ENCODE results near the gene COTL1. TPM values are rescaled to one million over a fixed set of nuclear protein-coding genes. Genes with fewer than 3 reads are reported as not detected.

Gene COTL1
- total RNA-seq, 1 donor from 2014 or later = 37.6 TPM

DNA sequence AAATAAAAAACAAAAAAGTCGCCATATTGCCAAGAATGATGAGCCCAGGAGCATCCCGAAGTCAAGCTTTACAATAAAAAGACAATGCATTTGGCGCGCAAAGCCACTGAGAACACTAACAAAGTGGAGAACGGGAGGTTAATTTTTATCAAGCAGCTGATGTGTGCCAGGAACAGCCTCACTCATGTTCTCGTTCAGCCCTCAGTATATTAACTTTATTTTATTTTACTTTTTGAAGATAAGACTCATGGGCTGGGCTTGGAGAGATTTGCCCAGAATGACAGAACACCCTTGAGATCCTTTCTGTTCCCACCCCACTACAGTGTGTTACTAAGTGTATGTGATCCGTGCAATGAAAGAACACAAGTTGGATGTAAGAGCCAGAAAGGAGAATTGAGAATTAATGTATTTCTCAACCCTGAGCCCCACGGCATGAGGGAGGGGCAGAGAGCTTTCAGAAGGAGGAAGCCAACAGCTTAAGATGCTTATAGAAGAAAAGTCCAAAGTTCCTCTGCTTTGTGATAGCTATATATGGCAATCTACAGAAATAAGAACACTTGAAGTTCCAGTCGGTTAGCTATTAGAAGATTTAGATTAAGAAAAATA is 48.4 kb downstream of the COTL1 start:
- DNase-seq (ENCODE audit: low spot score, unreplicated experiment) = no peak
- TF ChIP-seq, protein P1, sequence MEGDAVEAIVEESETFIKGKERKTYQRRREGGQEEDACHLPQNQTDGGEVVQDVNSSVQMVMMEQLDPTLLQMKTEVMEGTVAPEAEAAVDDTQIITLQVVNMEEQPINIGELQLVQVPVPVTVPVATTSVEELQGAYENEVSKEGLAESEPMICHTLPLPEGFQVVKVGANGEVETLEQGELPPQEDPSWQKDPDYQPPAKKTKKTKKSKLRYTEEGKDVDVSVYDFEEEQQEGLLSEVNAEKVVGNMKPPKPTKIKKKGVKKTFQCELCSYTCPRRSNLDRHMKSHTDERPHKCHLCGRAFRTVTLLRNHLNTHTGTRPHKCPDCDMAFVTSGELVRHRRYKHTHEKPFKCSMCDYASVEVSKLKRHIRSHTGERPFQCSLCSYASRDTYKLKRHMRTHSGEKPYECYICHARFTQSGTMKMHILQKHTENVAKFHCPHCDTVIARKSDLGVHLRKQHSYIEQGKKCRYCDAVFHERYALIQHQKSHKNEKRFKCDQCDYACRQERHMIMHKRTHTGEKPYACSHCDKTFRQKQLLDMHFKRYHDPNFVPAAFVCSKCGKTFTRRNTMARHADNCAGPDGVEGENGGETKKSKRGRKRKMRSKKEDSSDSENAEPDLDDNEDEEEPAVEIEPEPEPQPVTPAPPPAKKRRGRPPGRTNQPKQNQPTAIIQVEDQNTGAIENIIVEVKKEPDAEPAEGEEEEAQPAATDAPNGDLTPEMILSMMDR (IDR thresholded peaks at IDR 0.05; ENCODE audit: unreplicated experiment) = no peak
- H3K36me3 Mint-ChIP-seq (ENCODE audit: insufficient read depth) = peaks cover 9% of the 10 kb centered on the region
- peaks cover 8% of the 10 kb centered on the region for H3K9me3 Mint-ChIP-seq (ENCODE audit: low read depth)
- peaks cover 5% of the 10 kb centered on the region for H3K4me1 Mint-ChIP-seq (ENCODE audit: low read depth)
- H3K27ac Mint-ChIP-seq = no peak overlapping the region
- H3K27me3 Mint-ChIP-seq = no peaks in the 10 kb centered on the region
- H3K4me3 Mint-ChIP-seq (ENCODE audit: low read depth) = no peak overlapping the region

DNA sequence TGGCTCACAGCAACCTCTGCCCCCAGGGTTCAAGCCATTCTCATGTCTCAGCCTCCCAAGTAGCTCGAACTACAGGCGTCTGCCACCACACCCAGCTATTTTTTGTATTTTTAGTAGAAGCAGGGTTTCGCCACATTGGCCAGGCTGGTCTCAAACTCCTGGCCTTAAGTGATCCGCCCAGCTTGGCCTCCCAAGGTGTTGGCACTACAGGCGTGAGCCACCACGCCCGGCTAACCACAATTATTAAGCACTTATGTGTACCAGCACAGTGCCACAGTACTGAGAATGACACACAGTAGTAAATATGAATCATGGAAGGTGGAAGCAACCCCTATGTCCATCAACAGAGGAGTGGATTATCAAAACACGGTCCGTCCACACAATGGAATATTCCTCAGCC is 49.8 kb downstream of the COTL1 start:
- Mint-ChIP-seq H3K27ac (peak overlapping the region; percentile 2), H3K9me3 (ENCODE audit: low read depth) (peaks cover 8% of the 10 kb centered on the region), H3K4me1 (ENCODE audit: low read depth) (peaks cover 5% of the 10 kb centered on the region), H3K4me3 (ENCODE audit: low read depth) (no peak overlapping the region), H3K36me3 (ENCODE audit: insufficient read depth) (peaks cover 9% of the 10 kb centered on the region), H3K27me3 (no peaks in the 10 kb centered on the region)
- no peak for DNase-seq (ENCODE audit: low spot score, unreplicated experiment)
- TF ChIP-seq, protein P1 (IDR thresholded peaks at IDR 0.05; ENCODE audit: unreplicated experiment) = no peak

DNA sequence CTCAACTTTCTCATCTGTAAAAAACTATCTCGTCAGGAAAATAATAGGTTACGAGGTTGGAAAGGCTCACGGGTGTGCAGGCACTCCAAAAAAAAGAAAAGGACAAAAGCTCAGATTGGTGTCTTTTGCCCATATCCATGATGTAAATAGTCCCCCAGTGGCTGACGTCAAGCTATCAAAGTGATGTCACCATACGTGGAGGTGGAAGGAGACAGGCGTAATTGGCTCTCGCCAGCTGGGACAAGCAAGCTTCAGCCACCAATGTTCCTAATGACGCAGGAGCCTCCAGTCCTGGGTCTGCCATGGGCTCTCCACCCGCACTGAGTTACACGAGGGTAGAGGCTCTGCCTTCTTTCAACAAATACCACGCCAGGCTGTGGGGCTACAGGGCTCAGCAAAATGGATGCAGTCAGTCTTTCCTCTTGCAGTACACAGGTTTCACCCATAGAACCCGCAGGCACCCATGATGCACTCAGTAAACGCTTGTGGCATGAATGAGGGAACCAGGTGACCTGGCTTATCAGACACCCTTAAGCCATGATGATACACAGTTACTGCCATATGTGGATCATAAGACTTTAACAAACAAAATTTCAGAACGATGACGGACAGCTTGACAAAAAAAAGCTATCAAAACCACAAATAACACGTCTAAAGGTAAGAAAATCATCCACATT is 50.5 kb downstream of the COTL1 start:
- Mint-ChIP-seq H3K4me3 (ENCODE audit: low read depth) (no peak overlapping the region), H3K4me1 (ENCODE audit: low read depth) (peaks cover 5% of the 10 kb centered on the region), H3K27ac (no peak overlapping the region), H3K27me3 (no peaks in the 10 kb centered on the region), H3K9me3 (ENCODE audit: low read depth) (peaks cover 8% of the 10 kb centered on the region), H3K36me3 (ENCODE audit: insufficient read depth) (peaks cover 9% of the 10 kb centered on the region)
- TF ChIP-seq, protein P1 (IDR thresholded peaks at IDR 0.05; ENCODE audit: unreplicated experiment) = no peak
- DNase-seq (ENCODE audit: low spot score, unreplicated experiment) = no peak

DNA sequence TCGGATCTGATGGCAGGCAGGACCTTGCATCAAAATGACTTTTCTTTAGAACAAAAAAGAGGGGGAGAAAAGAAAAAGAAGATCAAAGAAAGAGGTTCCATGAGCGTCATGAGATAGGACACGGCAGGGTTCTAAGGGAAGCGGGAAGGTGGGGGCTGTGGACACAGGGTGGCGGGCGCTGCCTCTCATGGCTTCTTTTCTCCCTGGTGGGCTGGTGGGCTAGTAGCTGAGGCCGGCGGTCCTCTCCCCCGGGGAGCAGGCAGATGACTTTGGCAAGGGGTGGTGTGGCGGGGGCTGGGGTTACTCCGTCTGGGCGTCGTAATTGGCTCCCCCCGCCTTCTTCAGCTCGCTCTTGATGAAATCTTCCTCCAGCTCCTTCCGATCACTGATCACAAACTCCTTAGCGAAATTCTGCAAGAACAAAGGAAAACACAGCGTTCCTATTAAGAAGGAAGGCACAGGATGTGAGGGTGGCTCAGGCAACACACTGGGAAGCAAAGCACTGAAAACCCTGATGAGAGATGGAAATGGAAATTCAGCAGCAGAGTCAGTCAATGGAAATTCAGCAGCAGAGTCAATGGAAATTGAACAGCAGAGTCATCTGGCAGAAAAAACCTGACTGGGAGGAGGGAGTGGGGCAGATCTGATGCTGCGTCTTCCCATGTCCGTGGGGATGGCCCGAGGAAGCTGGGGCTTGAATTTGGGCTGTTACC is 51.2 kb downstream of the COTL1 start:
- TF ChIP-seq, protein P1 (IDR thresholded peaks at IDR 0.05; ENCODE audit: unreplicated experiment) = no peak
- Mint-ChIP-seq H3K4me1 (ENCODE audit: low read depth) (peaks cover 5% of the 10 kb centered on the region), H3K27ac (peak overlapping the region; percentile 0), H3K36me3 (ENCODE audit: insufficient read depth) (peaks cover 9% of the 10 kb centered on the region), H3K4me3 (ENCODE audit: low read depth) (no peak overlapping the region), H3K9me3 (ENCODE audit: low read depth) (peaks cover 8% of the 10 kb centered on the region), H3K27me3 (no peaks in the 10 kb centered on the region)
- DNase-seq (ENCODE audit: low spot score, unreplicated experiment) = no peak

DNA sequence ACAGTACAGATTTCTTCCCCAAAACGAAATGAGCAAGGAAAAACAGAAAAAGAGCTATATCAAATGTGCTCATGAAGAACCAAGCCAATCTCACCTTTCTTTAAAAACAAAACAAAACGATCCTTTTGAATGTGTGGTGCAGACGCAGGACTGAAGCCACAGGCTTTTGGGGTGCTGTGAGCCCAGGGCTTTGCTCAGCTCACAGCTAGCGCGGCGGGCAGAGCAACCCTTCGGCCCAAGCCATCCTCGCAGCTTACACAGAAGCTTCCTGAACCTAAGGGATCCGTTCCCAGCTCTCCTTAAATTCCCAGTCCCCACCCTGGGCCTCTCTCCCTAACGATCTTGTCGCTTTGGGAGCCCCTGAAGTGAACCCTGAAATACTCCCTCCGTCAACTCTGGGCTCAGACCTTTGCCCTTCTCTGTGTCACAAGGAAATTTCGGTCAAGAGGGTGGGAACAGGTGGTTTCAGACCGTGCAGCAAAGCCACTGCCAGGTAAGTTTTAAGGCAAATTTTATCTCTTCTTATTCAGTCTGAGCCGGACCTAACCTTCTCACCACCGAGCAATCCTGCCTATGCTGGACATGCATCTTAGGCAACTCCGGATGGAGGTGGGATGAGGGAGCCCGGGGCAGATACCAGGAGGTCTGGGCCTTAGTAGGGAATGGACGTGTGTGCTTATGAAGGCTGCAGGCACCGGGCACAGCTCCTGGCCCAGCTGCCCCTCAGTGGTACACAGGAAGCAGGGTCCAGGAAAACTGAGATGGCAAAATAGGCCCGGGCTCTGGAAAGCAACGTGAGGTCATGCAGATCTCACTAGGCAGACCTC is 52.0 kb downstream of the COTL1 start:
- TF ChIP-seq, protein P1 (IDR thresholded peaks at IDR 0.05; ENCODE audit: unreplicated experiment) = no peak
- H3K36me3 Mint-ChIP-seq (ENCODE audit: insufficient read depth) = peaks cover 7% of the 10 kb centered on the region
- peak overlapping the region; percentile 41 for H3K27ac Mint-ChIP-seq
- no peak for DNase-seq (ENCODE audit: low spot score, unreplicated experiment)
- no peak overlapping the region for H3K4me3 Mint-ChIP-seq (ENCODE audit: low read depth)
- H3K27me3 Mint-ChIP-seq = no peaks in the 10 kb centered on the region
- H3K4me1 Mint-ChIP-seq (ENCODE audit: low read depth) = peaks cover 5% of the 10 kb centered on the region
- H3K9me3 Mint-ChIP-seq (ENCODE audit: low read depth) = peaks cover 7% of the 10 kb centered on the region
